Testis (tissue), 2 donors: ENCODE measurements around the gene ENTPD2.

ENCODE experiments used
- POLR2A ChIP-seq: fragments of 450-650 bp; IDR thresholded peaks from one replicate; pipeline ENCODE4 v1.6.1; 2017; ENCODE audit warnings: antibody characterized with exemption, mild to moderate bottlenecking, moderate library complexity
- TF ChIP-seq, protein P1 (sequence below), 3 experiments: fragments of 450-650 bp in 2 of 3; fragments of 200-600 bp in 1 of 3; sonication (generic) in 1 of 3; IDR thresholded peaks; one replicate each; pipeline ENCODE4 v1.5.1; 2016 to 2019; ENCODE audit warnings: antibody characterized with exemption in 3 of 3, mild to moderate bottlenecking in 2 of 3, moderate library complexity in 1 of 3

DNA sequence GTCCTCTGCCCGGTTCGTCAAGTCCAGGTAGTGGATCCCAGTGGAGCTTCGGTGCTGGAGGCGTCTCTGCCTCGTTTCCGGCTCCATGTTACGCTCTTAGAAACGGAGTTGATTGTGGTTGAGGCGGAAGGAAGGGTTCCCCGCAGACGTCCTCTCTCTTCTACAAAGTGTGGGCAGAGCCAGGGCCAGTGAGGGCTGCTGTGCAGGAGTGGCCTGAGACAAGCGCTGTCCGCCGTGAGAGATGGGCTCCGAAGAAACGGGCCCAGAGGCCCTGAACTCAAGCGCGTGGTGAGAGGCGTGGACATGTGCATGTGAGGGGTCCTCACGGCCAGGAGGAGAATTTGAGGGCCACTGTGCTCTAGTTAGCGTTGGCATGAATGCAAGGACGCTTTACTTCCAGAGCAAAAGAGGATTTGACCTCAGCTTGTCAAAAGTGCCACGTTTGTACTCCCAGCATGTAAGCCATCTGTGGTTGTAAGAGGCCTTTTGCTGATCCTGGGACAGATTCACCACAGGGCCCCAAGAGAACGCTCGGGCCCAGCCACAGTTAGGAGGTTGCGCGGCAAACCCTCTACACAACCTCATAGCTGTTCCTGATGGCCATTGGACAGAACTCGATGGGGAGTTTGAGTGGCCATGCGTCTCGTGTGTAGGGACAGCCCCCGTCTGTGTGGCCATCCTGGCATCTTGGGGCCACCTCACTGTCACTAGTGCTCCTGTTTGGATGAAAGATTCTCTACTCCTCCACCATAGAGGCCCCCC is 43.1 kb upstream of the ENTPD2 start:
- no peak for TF ChIP-seq POLR2A
- TF ChIP-seq, protein P1, sequence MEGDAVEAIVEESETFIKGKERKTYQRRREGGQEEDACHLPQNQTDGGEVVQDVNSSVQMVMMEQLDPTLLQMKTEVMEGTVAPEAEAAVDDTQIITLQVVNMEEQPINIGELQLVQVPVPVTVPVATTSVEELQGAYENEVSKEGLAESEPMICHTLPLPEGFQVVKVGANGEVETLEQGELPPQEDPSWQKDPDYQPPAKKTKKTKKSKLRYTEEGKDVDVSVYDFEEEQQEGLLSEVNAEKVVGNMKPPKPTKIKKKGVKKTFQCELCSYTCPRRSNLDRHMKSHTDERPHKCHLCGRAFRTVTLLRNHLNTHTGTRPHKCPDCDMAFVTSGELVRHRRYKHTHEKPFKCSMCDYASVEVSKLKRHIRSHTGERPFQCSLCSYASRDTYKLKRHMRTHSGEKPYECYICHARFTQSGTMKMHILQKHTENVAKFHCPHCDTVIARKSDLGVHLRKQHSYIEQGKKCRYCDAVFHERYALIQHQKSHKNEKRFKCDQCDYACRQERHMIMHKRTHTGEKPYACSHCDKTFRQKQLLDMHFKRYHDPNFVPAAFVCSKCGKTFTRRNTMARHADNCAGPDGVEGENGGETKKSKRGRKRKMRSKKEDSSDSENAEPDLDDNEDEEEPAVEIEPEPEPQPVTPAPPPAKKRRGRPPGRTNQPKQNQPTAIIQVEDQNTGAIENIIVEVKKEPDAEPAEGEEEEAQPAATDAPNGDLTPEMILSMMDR (IDR thresholded peaks at IDR 0.05) = no peak
